ENCODE data around the gene PLEKHA6.

DNA sequence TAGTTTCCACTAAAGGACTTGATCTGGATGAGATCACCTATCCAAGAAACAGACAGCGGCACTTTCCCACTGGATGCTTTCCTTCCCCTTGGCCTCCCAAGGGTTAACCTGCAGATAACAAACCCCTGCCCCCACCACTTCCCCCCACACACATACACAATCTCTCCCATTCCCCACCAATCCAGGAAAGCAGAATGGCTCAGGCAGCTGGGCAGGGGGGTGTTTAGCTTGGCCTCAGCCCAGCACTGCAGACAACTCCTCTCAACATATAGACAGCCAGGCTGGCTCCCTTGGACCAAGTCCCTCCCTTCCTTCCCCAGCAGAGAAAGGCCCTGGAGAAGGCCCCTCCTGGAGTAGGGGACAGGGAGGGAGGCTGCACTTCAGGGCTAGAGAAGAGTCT lies 24.6 kb downstream of the PLEKHA6 start:
- TF ChIP-seq, protein P1, sequence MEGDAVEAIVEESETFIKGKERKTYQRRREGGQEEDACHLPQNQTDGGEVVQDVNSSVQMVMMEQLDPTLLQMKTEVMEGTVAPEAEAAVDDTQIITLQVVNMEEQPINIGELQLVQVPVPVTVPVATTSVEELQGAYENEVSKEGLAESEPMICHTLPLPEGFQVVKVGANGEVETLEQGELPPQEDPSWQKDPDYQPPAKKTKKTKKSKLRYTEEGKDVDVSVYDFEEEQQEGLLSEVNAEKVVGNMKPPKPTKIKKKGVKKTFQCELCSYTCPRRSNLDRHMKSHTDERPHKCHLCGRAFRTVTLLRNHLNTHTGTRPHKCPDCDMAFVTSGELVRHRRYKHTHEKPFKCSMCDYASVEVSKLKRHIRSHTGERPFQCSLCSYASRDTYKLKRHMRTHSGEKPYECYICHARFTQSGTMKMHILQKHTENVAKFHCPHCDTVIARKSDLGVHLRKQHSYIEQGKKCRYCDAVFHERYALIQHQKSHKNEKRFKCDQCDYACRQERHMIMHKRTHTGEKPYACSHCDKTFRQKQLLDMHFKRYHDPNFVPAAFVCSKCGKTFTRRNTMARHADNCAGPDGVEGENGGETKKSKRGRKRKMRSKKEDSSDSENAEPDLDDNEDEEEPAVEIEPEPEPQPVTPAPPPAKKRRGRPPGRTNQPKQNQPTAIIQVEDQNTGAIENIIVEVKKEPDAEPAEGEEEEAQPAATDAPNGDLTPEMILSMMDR (IDR thresholded peaks at IDR 0.05 in 4 of 5, conservative IDR thresholded peaks at IDR 0.05 in 1 of 5) = no peak
- no peak for TF ChIP-seq POLR2A (IDR thresholded peaks at IDR 0.05)
